ENCODE measurements around the gene TBX4.

TBX4 gene

DNA sequence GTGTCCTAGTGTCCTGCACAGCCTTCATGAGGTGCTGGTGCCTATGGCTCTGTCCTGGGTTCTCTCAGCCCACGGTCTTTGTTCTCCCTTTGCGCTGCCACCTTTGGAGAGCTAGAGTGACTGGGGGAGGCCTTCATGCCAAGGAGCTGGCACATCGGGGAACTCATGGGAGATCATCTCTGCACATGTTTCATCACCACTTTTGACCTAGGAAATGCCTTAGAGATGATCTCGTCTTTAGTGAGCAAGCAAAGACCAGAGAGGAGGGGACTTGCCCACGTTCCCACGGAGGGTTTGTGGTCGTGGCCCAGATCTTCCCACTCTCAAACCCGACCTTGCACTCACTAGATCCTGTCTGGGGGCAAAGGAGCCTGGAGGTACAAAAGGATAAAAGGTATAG, 23.5 kb downstream of the TBX4 start:
- TF ChIP-seq, protein P1, sequence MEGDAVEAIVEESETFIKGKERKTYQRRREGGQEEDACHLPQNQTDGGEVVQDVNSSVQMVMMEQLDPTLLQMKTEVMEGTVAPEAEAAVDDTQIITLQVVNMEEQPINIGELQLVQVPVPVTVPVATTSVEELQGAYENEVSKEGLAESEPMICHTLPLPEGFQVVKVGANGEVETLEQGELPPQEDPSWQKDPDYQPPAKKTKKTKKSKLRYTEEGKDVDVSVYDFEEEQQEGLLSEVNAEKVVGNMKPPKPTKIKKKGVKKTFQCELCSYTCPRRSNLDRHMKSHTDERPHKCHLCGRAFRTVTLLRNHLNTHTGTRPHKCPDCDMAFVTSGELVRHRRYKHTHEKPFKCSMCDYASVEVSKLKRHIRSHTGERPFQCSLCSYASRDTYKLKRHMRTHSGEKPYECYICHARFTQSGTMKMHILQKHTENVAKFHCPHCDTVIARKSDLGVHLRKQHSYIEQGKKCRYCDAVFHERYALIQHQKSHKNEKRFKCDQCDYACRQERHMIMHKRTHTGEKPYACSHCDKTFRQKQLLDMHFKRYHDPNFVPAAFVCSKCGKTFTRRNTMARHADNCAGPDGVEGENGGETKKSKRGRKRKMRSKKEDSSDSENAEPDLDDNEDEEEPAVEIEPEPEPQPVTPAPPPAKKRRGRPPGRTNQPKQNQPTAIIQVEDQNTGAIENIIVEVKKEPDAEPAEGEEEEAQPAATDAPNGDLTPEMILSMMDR (IDR thresholded peaks at IDR 0.05; ENCODE audit: control insufficient read depth, insufficient read depth, low read depth, low read length, missing control alignments), result no peak
- no peak overlapping the region for H3K4me3 ChIP-seq (ENCODE audit: control insufficient read depth, low read depth, low read length)
- DNase-seq (ENCODE audit: low read depth), result no peak

DNA sequence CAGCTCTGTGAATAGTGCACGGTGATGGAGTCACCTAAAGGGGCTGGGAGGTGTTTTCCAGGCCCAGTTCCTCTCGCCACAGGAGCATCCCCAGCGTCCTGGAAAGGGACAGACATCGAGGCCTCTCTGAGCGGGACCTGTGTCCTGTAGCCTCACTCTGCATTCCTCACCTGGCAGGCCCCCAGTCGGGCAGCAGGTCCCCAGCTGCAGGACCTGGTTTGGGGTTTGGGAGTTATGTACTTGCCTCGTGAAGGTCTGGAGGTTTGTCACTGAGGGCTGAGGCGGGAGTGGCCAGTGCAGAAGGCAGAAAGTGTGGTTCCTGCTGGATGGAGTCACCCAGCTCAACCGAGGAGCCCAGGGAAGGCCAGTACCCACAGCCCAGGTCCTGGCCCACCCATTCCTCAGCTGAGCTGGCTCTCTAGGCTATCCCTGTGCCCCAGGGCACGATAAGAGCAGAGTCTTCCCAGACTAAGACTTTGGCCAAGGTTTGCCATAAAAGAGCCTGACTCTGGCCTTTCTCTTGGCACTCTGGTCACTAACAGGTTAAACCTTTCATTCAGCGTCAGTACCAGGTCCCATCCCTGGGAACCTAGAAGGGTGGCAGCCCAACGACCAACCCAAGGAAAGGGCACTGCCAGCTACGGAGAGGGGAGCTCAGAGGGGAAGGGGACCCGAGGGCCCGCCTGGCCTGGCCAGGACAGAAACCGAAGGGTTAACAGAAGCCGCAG, 24.4 kb downstream of the TBX4 start:
- TF ChIP-seq, protein P1 (IDR thresholded peaks at IDR 0.05; ENCODE audit: control insufficient read depth, insufficient read depth, low read depth, low read length, missing control alignments), result no peak
- no peak overlapping the region for H3K4me3 ChIP-seq (ENCODE audit: control insufficient read depth, low read depth, low read length)
- DNase-seq (ENCODE audit: low read depth), result no peak

DNA sequence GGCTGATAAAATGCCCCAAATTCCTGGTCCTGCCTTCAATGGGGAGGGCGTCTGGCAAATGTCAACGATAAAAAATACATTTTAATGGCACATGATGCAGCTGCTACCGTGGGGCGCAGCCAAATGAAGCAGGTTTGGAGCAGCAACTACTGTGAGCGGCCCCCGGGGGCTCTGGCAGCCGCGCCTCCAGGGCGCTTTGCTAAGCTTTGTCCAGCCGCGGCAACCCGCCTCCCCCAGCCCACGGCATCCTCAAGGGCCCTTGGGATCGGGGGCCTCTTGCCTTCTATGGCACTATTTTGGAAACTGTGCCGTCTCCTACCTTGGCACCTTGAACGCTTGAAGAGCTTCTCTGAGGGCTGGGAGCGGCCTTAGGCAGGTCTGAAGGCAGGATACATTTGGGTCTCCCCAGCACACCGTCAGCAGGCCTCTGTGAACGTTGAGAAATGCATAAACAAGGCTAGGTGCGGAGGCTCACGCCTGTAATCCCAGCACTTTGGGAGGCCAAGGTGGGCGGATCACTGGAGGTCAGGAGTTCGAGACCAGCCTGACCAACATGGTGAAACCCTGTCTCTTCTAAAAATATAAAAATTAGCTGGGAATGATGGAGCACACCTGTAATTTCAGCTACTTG, 25.1 kb downstream of the TBX4 start:
- TF ChIP-seq, protein P1 (IDR thresholded peaks at IDR 0.05; ENCODE audit: control insufficient read depth, insufficient read depth, low read depth, low read length, missing control alignments), result no peak
- H3K4me3 ChIP-seq (ENCODE audit: control insufficient read depth, low read depth, low read length), result no peak overlapping the region
- no peak for DNase-seq (ENCODE audit: low read depth)

DNA sequence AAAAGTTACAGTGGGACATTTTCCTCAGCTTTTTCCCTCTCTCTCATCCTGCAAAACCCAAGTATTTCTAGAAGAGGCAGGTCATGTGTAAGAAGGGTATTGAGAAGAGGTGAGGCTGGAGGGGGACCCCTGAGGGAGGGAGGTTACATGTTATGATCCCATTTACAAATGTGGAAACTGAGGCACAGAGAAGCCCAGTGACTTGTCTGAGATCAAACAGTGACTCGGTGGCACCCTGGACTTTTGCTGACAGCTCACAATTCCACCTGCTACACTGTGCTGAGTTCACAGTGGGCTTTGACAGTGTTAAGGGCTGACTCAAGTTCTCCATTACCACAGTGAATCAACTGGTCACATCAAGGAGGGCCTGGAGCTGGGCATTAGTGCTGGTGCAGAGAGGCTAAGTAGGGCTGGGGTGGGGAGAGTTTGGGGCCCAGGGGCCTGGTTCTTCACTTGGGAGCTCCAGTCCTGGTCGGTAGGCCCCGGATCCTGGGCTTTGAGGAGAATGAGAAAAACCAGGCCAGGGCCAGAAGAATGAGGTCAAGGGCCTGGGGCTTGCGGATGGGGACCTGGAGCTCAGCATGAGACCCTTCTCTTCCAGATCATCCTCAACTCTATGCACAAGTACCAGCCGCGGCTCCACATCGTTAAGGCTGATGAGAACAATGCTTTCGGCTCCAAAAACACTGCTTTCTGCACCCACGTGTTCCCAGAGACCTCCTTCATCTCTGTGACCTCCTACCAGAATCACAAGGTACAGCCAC, 26.0 kb downstream of the TBX4 start:
- no peak overlapping the region for H3K4me3 ChIP-seq (ENCODE audit: control insufficient read depth, low read depth, low read length)
- TF ChIP-seq, protein P1 (IDR thresholded peaks at IDR 0.05; ENCODE audit: control insufficient read depth, insufficient read depth, low read depth, low read length, missing control alignments), result no peak
- no peak for DNase-seq (ENCODE audit: low read depth)

DNA sequence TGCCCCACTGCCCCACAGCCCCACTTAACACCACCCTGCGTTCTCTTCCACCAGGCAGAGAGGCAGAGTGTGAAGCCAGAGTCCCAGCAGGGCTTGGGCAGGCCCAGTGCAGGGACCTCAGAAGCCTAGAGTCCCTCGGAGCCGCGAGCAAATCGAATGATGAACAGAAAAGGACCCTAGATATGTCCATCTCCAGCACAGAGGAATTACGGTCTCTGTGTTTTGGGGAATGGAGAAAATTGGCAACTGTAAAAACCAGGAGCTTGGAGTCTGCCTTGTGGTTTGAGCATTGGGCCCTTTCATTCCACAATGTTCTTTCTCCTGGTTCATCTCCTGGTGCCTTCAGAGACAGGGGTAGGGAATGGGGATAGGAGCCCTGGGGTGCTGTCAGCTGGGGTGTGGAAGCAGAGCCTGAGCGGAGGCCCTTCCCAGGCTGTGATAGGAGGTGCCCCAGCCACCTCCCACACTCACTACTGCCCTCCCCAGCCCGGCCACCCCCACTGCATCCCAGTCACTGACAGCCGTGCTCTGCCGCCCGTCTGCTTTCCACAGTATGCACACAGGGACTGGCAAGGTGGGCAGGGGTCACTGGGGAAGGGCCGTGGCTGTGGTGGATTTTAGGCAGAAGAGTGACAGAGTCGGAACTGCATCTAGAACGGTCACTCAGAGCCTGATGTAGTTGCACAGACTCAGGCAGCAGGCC, 26.7 kb downstream of the TBX4 start:
- DNase-seq (ENCODE audit: low read depth), result no peak
- no peak overlapping the region for H3K4me3 ChIP-seq (ENCODE audit: control insufficient read depth, low read depth, low read length)
- TF ChIP-seq, protein P1 (IDR thresholded peaks at IDR 0.05; ENCODE audit: control insufficient read depth, insufficient read depth, low read depth, low read length, missing control alignments), result no peak

Data from AG09309 (cell line).